ENCODE data around the gene FBN2.

DNA sequence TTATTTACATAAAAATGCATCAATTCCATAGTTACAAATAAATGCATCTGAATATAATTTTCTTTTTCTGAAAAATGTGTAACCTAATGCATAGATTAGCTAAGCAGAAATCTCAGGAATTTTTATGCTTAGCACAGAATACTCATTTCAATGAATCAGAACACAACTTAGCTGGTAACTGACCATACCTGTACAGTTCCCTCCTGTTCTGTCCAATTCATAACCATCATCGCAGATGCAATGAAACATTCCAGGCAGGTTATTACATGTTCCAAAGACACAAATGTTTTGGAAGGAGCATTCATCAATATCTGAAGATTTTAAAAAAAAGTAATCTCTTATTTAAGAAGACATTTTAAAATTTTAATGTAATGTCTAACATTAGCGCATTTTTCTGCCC is 219.4 kb downstream of the FBN2 start:
- TF ChIP-seq, protein P1, sequence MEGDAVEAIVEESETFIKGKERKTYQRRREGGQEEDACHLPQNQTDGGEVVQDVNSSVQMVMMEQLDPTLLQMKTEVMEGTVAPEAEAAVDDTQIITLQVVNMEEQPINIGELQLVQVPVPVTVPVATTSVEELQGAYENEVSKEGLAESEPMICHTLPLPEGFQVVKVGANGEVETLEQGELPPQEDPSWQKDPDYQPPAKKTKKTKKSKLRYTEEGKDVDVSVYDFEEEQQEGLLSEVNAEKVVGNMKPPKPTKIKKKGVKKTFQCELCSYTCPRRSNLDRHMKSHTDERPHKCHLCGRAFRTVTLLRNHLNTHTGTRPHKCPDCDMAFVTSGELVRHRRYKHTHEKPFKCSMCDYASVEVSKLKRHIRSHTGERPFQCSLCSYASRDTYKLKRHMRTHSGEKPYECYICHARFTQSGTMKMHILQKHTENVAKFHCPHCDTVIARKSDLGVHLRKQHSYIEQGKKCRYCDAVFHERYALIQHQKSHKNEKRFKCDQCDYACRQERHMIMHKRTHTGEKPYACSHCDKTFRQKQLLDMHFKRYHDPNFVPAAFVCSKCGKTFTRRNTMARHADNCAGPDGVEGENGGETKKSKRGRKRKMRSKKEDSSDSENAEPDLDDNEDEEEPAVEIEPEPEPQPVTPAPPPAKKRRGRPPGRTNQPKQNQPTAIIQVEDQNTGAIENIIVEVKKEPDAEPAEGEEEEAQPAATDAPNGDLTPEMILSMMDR (IDR thresholded peaks at IDR 0.05): no peak
- no peak for TF ChIP-seq POLR2A (IDR thresholded peaks at IDR 0.05)
